H1 (cell line): ENCODE results near the gene RGP1. TPM values are rescaled to one million over a fixed set of nuclear protein-coding genes. Genes with fewer than 3 reads are reported as not detected.

Experiments
- CTCF ChIA-PET: fragments of 300-600 bp; sonication (Branson Sonifier 250); formaldehyde crosslinking; loops from one replicate; lab custom pipeline; 2021; ENCODE audit not compliant: partially characterized antibody; lab: Charles Lee
- POLR2A ChIA-PET: fragments of 300-600 bp; sonication (Branson Sonifier 250); formaldehyde crosslinking; loops from one replicate; lab custom pipeline; 2021; ENCODE audit warnings: inconsistent platforms; ENCODE audit not compliant: partially characterized antibody; lab: Charles Lee
- DNase-seq, 2 experiments: peaks; one replicate each; pipeline versions ENCODE4 v3.0.0 to v3.0.0-alpha.2; 2010 to 2022; ENCODE audit warnings: low spot score in 2 of 2, low read depth in 1 of 2, mixed read lengths in 1 of 2
- FAIRE-seq: peaks from 2 replicates; lab custom pipeline; 2011; peaks lifted over from hg19 to GRCh38; lab: Jason Lieb, UNC
- H2AFZ ChIP-seq: 2 replicates; pipeline ENCODE4 v1.8.1; 2012; ENCODE audit warnings: low read length, inconsistent platforms
- H2AK5ac ChIP-seq: 2 replicates; pipeline ENCODE4 v1.6.1; 2013; ENCODE audit warnings: low read depth, low read length
- H2BK120ac ChIP-seq: replicated peaks from 2 replicates; pipeline ENCODE3; 2013; ENCODE audit warnings: low read depth, low read length, inconsistent platforms
- H2BK12ac ChIP-seq: 2 replicates; pipeline ENCODE4 v1.6.1; 2013; ENCODE audit warnings: low read depth, low read length
- H2BK15ac ChIP-seq: 2 replicates; pipeline ENCODE4 v1.6.1; 2013; ENCODE audit warnings: low read length
- H2BK20ac ChIP-seq: 2 replicates; pipeline ENCODE4 v1.6.1; 2013; ENCODE audit warnings: low read length
- H2BK5ac ChIP-seq: 2 replicates; pipeline ENCODE4 v1.6.1; 2013; ENCODE audit warnings: low read depth, low read length
- H3K14ac ChIP-seq: 2 replicates; pipeline ENCODE4 v1.6.1; 2013; ENCODE audit warnings: inconsistent platforms; ENCODE audit not compliant: insufficient read length
- H3K18ac ChIP-seq: 2 replicates; pipeline ENCODE4 v1.6.1; 2013; ENCODE audit warnings: low read length; ENCODE audit errors: extremely low read depth
- H3K23ac ChIP-seq: 2 replicates; pipeline ENCODE4 v1.6.1; 2013; ENCODE audit warnings: inconsistent platforms; ENCODE audit not compliant: insufficient read length
- H3K23me2 ChIP-seq: 2 replicates; pipeline ENCODE4 v1.6.1; 2013; ENCODE audit warnings: low read depth, low read length
- H3K27ac ChIP-seq: 2 replicates; pipeline ENCODE4 v1.6.1; 2011; ENCODE audit warnings: low read depth, low read length, inconsistent platforms
- H3K27me3 ChIP-seq, 4 experiments: replicated peaks in 1 of 4; 1 replicate in 1 of 4; 2 replicates in 3 of 4; pipeline versions ENCODE4 v1.6.1 to v1.8.1; 2011 to 2013; ENCODE audit warnings: low read length in 3 of 4, mild to moderate bottlenecking in 3 of 4, inconsistent platforms in 2 of 4, mixed read lengths in 2 of 4, moderate library complexity in 1 of 4; ENCODE audit not compliant: control insufficient read depth in 3 of 4, insufficient read depth in 3 of 4; ENCODE audit errors: extremely low read depth in 1 of 4
- H3K36me3 ChIP-seq, 4 experiments: 2 replicates each; pipeline versions ENCODE4 v1.6.1 to v1.8.1; 2011 to 2013; ENCODE audit warnings: mild to moderate bottlenecking in 4 of 4, low read length in 3 of 4, moderate library complexity in 2 of 4, control low read depth in 1 of 4, inconsistent platforms in 1 of 4; ENCODE audit not compliant: insufficient read depth in 4 of 4, control insufficient read depth in 2 of 4
- H3K4ac ChIP-seq: replicated peaks from 2 replicates; pipeline ENCODE3; 2013; ENCODE audit warnings: low read length, low read depth, mixed read lengths, inconsistent platforms; ENCODE audit not compliant: insufficient read length
- H3K4me1 ChIP-seq, 4 experiments: replicated peaks in 1 of 4; 1 replicate in 1 of 4; 2 replicates in 3 of 4; pipeline versions ENCODE4 v1.6.1 to v1.8.1; 2011 to 2013; ENCODE audit warnings: low read length in 3 of 4, inconsistent platforms in 2 of 4, mixed read lengths in 1 of 4; ENCODE audit not compliant: insufficient read depth in 4 of 4, control insufficient read depth in 3 of 4
- H3K4me2 ChIP-seq, 2 experiments: 2 replicates each; pipeline versions ENCODE4 v1.6.1 to v1.8.1; 2011 to 2013; ENCODE audit warnings: low read depth in 2 of 2, low read length in 2 of 2, control low read depth in 1 of 2, inconsistent platforms in 1 of 2, mild to moderate bottlenecking in 1 of 2; ENCODE audit not compliant: insufficient read depth in 1 of 2
- H3K4me3 ChIP-seq, 4 experiments: fragments of 200-600, 300-600 bp in 1 of 4; sonication (generic), shearing (Covaris generic), sonication (Bioruptor Twin) in 1 of 4; 2 replicates each; pipeline versions ENCODE4 v1.5.1 to v1.8.1; 2011 to 2016; ENCODE audit warnings: low read length in 4 of 4, low read depth in 3 of 4, control low read depth in 2 of 4, inconsistent platforms in 2 of 4, mild to moderate bottlenecking in 2 of 4, mixed read lengths in 1 of 4, moderate library complexity in 1 of 4; ENCODE audit not compliant: insufficient read depth in 2 of 4; ENCODE audit errors: extremely low read depth in 1 of 4
- H3K56ac ChIP-seq: replicated peaks from 2 replicates; pipeline ENCODE3; 2013; ENCODE audit warnings: low read depth, mild to moderate bottlenecking, mixed read lengths, low read length, inconsistent platforms; ENCODE audit not compliant: insufficient read length
- H3K79me1 ChIP-seq: 2 replicates; pipeline ENCODE4 v1.6.1; 2013; ENCODE audit warnings: low read depth, low read length, control low read depth
- H3K79me2 ChIP-seq, 2 experiments: 2 replicates each; pipeline versions ENCODE4 v1.6.1 to v1.8.1; 2012 to 2013; ENCODE audit warnings: low read length in 2 of 2, mild to moderate bottlenecking in 2 of 2, inconsistent platforms in 1 of 2; ENCODE audit not compliant: insufficient read depth in 2 of 2, control insufficient read depth in 1 of 2
- H3K9ac ChIP-seq, 4 experiments: replicated peaks in 1 of 4; 1 replicate in 1 of 4; 2 replicates in 3 of 4; pipeline versions ENCODE4 v1.6.1 to v1.8.1; 2011 to 2013; ENCODE audit warnings: low read depth in 3 of 4, low read length in 3 of 4, control low read depth in 2 of 4, mild to moderate bottlenecking in 2 of 4, moderate library complexity in 2 of 4, inconsistent platforms in 1 of 4; ENCODE audit errors: extremely low read depth in 1 of 4
- H3K9me3 ChIP-seq, 2 experiments: 2 replicates each; pipeline versions ENCODE4 v1.6.1 to v1.8.1; 2012 to 2013; ENCODE audit warnings: mild to moderate bottlenecking in 2 of 2, moderate library complexity in 2 of 2, control low read depth in 1 of 2, inconsistent platforms in 1 of 2, low read depth in 1 of 2, low read length in 1 of 2, mixed read lengths in 1 of 2; ENCODE audit not compliant: insufficient read depth in 2 of 2
- H4K20me1 ChIP-seq, 2 experiments: replicated peaks in 1 of 2; 2 replicates each; pipeline versions ENCODE3 to v1.8.1; 2011 to 2013; ENCODE audit warnings: inconsistent platforms in 2 of 2, low read length in 2 of 2, mild to moderate bottlenecking in 1 of 2; ENCODE audit not compliant: insufficient read depth in 2 of 2, control insufficient read depth in 1 of 2
- H4K5ac ChIP-seq: 2 replicates; pipeline ENCODE4 v1.6.1; 2013; ENCODE audit warnings: low read length, low read depth, mixed read lengths, inconsistent platforms; ENCODE audit not compliant: insufficient read length
- H4K8ac ChIP-seq: 2 replicates; pipeline ENCODE4 v1.8.0; 2013; ENCODE audit warnings: mild to moderate bottlenecking, moderate library complexity, low read length, inconsistent platforms; ENCODE audit not compliant: insufficient read depth; ENCODE audit errors: extremely low read depth
- H4K91ac ChIP-seq: replicated peaks from 2 replicates; pipeline ENCODE3; 2013; ENCODE audit warnings: low read length, mixed read lengths, inconsistent platforms; ENCODE audit not compliant: insufficient read length
- CREB1 ChIP-seq: IDR thresholded peaks from 2 replicates; pipeline ENCODE4 v1.6.1; 2012; ENCODE audit warnings: inconsistent platforms
- E2F6 ChIP-seq: IDR thresholded peaks from 2 replicates; pipeline ENCODE4 v1.6.1; 2012; ENCODE audit warnings: inconsistent platforms
- NRF1 ChIP-seq: IDR thresholded peaks from 2 replicates; pipeline ENCODE4 v1.6.1; 2011; ENCODE audit warnings: mild to moderate bottlenecking, low read depth, low read length, improper control_type of control experiment
- SP1 ChIP-seq: IDR thresholded peaks from 2 replicates; pipeline ENCODE4 v1.6.1; 2011; ENCODE audit warnings: low read depth, low read length
- SRF ChIP-seq: IDR thresholded peaks from 2 replicates; pipeline ENCODE4 v1.6.1; 2011; ENCODE audit warnings: mild to moderate bottlenecking, low read depth, low read length, moderate library complexity
- WGBS, 2 experiments: shearing (Covaris generic) in 1 of 2; methylation state at CpG; one replicate each; pipeline versions ENCODE4 v1.1.6 to v1.1.7; 2013 to 2015; ENCODE audit warnings: low lambda C conversion rate in 2 of 2, mixed read lengths in 2 of 2, inconsistent platforms in 1 of 2, low coverage in 1 of 2, missing lambda C conversion rate in 1 of 2; ENCODE audit not compliant: insufficient replicate concordance in 2 of 2, insufficient coverage in 1 of 2, insufficient read length in 1 of 2; ENCODE audit errors: extremely low coverage in 1 of 2, missing lambda C conversion rate in 1 of 2; 5-methylcytosine and 5-hydroxymethylcytosine counted together
- polyA plus RNA-seq, 7 experiments: library from polyadenylated mRNA; depleted of rRNA in 3 of 7; stranded (reverse) in 5 of 7; unstranded in 2 of 7; fragments of >200 nt in 5 of 7; fragments of 200-250 nt in 2 of 7; gene quantifications; 1 replicate in 5 of 7; 2 replicates in 1 of 7; 4 replicates in 1 of 7; pipeline versions ENCODE4 v1.2.1 to v1.2.3, GENCODE V29; 2011 to 2013; ENCODE audit warnings: missing spikeins in 2 of 7, mixed read lengths in 2 of 7
- total RNA-seq: library from RNA; stranded (reverse); fragmentation: NEBNext Ultra II Directional; extraction: Animal tissue kit (Norgen Biotek cat#: 25700); gene quantifications from 2 replicates; pipeline ENCODE4 v1.2.1, GENCODE V29; 2021

RGP1 gene
- total and polyA plus RNA-seq, 2 of the 8 experiments (the other 6 are each of a cell fraction or from before 2014, with no cell fraction given): 11.8 to 22.7 TPM

DNA sequence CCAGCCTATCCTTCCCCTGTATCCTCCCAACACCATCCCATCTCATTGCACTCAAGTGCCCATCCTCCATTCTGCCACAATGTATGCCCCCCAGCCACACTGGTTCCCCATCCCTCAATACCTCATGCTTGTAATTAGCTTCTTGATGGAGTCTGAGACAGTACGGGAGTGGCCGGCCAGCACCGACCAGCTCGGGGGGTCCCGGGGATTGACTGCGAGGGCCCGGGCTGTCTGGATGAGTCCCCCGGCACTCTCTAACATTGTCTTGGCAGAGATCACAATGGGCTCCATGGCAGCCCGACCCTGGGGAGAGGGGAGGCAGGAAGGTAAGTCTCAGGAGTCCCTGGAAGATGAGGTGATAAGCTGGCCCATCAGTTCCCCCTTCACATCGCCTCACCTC, 42.1 kb upstream of the RGP1 start:
- DNase-seq: no peak
- Histone ChIP-seq H4K91ac (no peak overlapping the region), H3K9me3 (no peaks in the 10 kb centered on the region), H2BK12ac (no peak overlapping the region), H2BK15ac (no peak overlapping the region), H2AFZ (no peak overlapping the region), H3K4ac (no peak overlapping the region), H3K56ac (no peak overlapping the region), H3K36me3 (peaks cover 35 to 87% (median 74%) of the 10 kb centered on the region in 4 experiments), H3K23ac (no peak overlapping the region), H3K14ac (no peak overlapping the region), H2BK20ac (no peak overlapping the region), H2BK5ac (no peak overlapping the region), H3K4me2 (no peak overlapping the region), H3K9ac (no peak overlapping the region), H3K79me2 (no peaks in the 10 kb centered on the region), H2BK120ac (no peak overlapping the region), H3K27me3 (no peaks in the 10 kb centered on the region), H3K23me2 (no peaks in the 10 kb centered on the region), H2AK5ac (no peak overlapping the region), H4K8ac (no peak overlapping the region; the same call in 1 of the 2 replicates), H3K4me3 (no peak overlapping the region), H3K27ac (no peak overlapping the region), H3K4me1 (no peaks in the 10 kb centered on the region), H3K79me1 (no peaks in the 10 kb centered on the region), H4K5ac (no peak overlapping the region), H4K20me1 (peaks cover 0 to 8% of the 10 kb centered on the region in 2 experiments), H3K18ac (no peak overlapping the region)
- WGBS, 2 experiments: 94% methylated on average over 10 of the region's 10 CpGs; no CpG with 5 or more reads in 1 of the 2 experiments
- no peak for FAIRE-seq
- TF ChIP-seq SP1: no peak
- no peak for TF ChIP-seq NRF1
- TF ChIP-seq CREB1: no peak
- no peak for TF ChIP-seq SRF
- no peak for TF ChIP-seq E2F6
- CTCF ChIA-PET: interaction anchor here (1.0 to 13.1 kb wide), 9 partner anchors 13 to 129 kb away, joined by 3 to 199 read pairs (median 4); partner anchors contain the start of genes ARHGEF39 and TPM2
- POLR2A ChIA-PET: interaction anchor here (0.7 to 4.1 kb wide), 4 partner anchors 8 to 20 kb away, joined by 3 to 19 read pairs (median 3); no protein-coding TSS in a partner anchor
